Smooth muscle cell (in vitro differentiated cells): Measurements from ENCODE around the gene LHPP. TPM values are rescaled to one million over a fixed set of nuclear protein-coding genes. Genes with fewer than 3 reads are reported as not detected.

Experiments
- DNase-seq: peaks from one replicate; lab custom pipeline; 2025; ENCODE audit not compliant: unreplicated experiment; lab: John Stamatoyannopoulos, UW
- H2AFZ ChIP-seq: fragments of 200-600 bp; sonication (generic); 2 replicates; pipeline ENCODE4 v1.6.0; 2016; ENCODE audit warnings: antibody characterized with exemption, low read depth, mild to moderate bottlenecking
- H3F3A ChIP-seq: fragments of 200-600 bp; sonication (generic); 2 replicates; pipeline ENCODE4 v1.6.0; 2017; ENCODE audit warnings: antibody characterized with exemption, low read depth
- H3K27ac ChIP-seq: fragments of 200-600 bp; sonication (generic); 2 replicates; pipeline ENCODE4 v1.5.1; 2016; ENCODE audit warnings: low read depth, mild to moderate bottlenecking
- H3K27me3 ChIP-seq: fragments of 200-600 bp; sonication (generic); 2 replicates; pipeline ENCODE4 v1.6.1; 2016; ENCODE audit warnings: low read depth, mild to moderate bottlenecking
- H3K36me3 ChIP-seq: fragments of 200-600 bp; sonication (generic); 2 replicates; pipeline ENCODE4 v1.5.1; 2016; ENCODE audit warnings: low read depth
- H3K4me1 ChIP-seq: fragments of 200-600 bp; sonication (generic); 2 replicates; pipeline ENCODE4 v1.5.1; 2016; ENCODE audit warnings: low read depth
- H3K4me2 ChIP-seq: fragments of 200-600 bp; sonication (generic); 2 replicates; pipeline ENCODE4 v1.6.0; 2016; ENCODE audit warnings: mild to moderate bottlenecking
- H3K4me3 ChIP-seq: fragments of 200-600 bp; sonication (generic); 2 replicates; pipeline ENCODE4 v1.5.1; 2016; ENCODE audit warnings: mild to moderate bottlenecking
- H3K79me2 ChIP-seq: fragments of 200-600 bp; sonication (generic); 2 replicates; pipeline ENCODE4 v1.6.0; 2016; ENCODE audit warnings: low read depth, mild to moderate bottlenecking
- H3K9ac ChIP-seq: fragments of 200-600 bp; sonication (generic); 2 replicates; pipeline ENCODE4 v1.6.0; 2016; ENCODE audit warnings: low read depth
- H3K9me3 ChIP-seq: fragments of 200-600 bp; sonication (generic); replicated peaks from 2 replicates; pipeline ENCODE4 v1.5.1; 2016; ENCODE audit warnings: low read depth
- H4K20me1 ChIP-seq: fragments of 200-600 bp; sonication (generic); 2 replicates; pipeline ENCODE4 v1.6.0; 2016; ENCODE audit warnings: low read depth
- CTCF ChIP-seq: fragments of 200-600 bp; sonication (generic); IDR thresholded peaks from 2 replicates; pipeline ENCODE4 v1.5.1; 2017; ENCODE audit warnings: borderline replicate concordance, mild to moderate bottlenecking, antibody characterized with exemption; ENCODE audit not compliant: insufficient read depth, poor library complexity, severe bottlenecking
- WGBS: methylation state at CpG from one replicate; pipeline ENCODE4 v1.1.7; 2016; ENCODE audit warnings: low lambda C conversion rate; 5-methylcytosine and 5-hydroxymethylcytosine counted together
- polyA plus RNA-seq: library from polyadenylated mRNA; unstranded; fragments of >200 nt; fragmentation: Nextera tagmentation; extraction: Ambion mirVana; gene quantifications from 2 replicates; pipeline ENCODE4 v1.2.1, GENCODE V29; 2016
- total RNA-seq: library from RNA; depleted of rRNA; stranded (reverse); fragments of >200 nt; gene quantifications from 2 replicates; pipeline ENCODE4 v1.2.3, GENCODE V29; 2014

LHPP gene
- total and polyA plus RNA-seq, 2 experiments from 2014 or later, result 7.6 to 14.0 TPM

- Histone ChIP-seq H3K36me3 (no peaks in the 10 kb centered on the region), H3K27me3 (peaks cover 8% of the 10 kb centered on the region), H3K9me3 (no peaks in the 10 kb centered on the region), H3K4me1 (peaks cover 7% of the 10 kb centered on the region), H3K4me2 (no peak overlapping the region), H4K20me1 (no peaks in the 10 kb centered on the region), H2AFZ (no peak overlapping the region), H3K27ac (no peak overlapping the region), H3K9ac (no peak overlapping the region), H3F3A (no peaks in the 10 kb centered on the region), H3K79me2 (no peaks in the 10 kb centered on the region), H3K4me3 (no peak overlapping the region)
- WGBS, result 52% methylated on average over 27 of the region's 27 CpGs
- DNase-seq, result no peak
- TF ChIP-seq CTCF, result no peak
Measured at GRCh38 chr10:124565565-124566221, 104.1 kb downstream of the LHPP start.

DNA sequence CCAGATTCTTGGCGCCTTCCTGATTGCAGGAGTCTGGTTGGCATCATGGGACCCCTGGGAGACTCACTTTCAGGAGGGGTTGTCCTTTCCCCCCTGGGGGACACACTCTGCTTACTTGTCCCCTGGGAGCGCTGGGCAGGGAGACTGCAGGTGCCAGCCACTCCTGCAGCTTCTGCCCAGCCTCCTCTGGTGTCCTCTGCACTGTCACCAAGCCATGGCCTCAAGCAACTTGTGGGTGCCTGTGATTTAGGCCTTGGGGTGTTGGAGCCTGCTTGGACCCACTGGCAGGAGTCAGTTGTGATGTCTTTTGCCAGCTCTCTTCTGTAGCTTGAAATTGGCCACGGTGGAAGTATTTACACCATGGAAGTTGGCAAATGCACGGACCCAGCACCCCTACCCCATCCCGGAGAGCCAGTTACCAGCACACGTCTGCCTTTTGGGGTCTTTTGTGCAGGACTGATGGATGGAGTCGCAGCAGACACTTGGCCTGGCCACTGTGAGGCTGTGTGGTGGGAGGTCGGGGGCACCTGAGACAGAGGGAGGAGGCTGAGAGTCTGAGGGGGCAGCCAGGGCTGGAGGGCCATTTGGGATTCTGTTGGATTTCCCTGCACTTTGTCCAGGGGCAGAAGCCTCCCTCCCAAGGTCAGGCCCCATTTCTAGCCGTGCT, 104.7 kb downstream of the LHPP start:
- Histone ChIP-seq H3K9ac (no peak overlapping the region), H3K79me2 (no peaks in the 10 kb centered on the region), H3K4me1 (peaks cover 7% of the 10 kb centered on the region), H3K9me3 (no peaks in the 10 kb centered on the region), H3K4me3 (no peak overlapping the region), H3K36me3 (no peaks in the 10 kb centered on the region), H3F3A (no peaks in the 10 kb centered on the region), H2AFZ (no peak overlapping the region), H3K27me3 (peaks cover 8% of the 10 kb centered on the region), H3K27ac (no peak overlapping the region), H3K4me2 (no peak overlapping the region), H4K20me1 (no peaks in the 10 kb centered on the region)
- no peak for TF ChIP-seq CTCF
- 90% methylated on average over 9 of the region's 9 CpGs for WGBS
- no peak for DNase-seq

- Histone ChIP-seq H3K4me2 (no peak overlapping the region), H3K9me3 (no peaks in the 10 kb centered on the region), H3K79me2 (no peaks in the 10 kb centered on the region), H3K36me3 (no peaks in the 10 kb centered on the region), H3K27me3 (peaks cover 8% of the 10 kb centered on the region), H3F3A (no peaks in the 10 kb centered on the region), H2AFZ (no peak overlapping the region), H4K20me1 (no peaks in the 10 kb centered on the region), H3K4me1 (peaks cover 7% of the 10 kb centered on the region), H3K4me3 (no peak overlapping the region), H3K9ac (no peak overlapping the region), H3K27ac (no peak overlapping the region)
- TF ChIP-seq CTCF, result no peak
- DNase-seq, result no peak
- WGBS, result 94% methylated on average over 33 of the region's 33 CpGs
Measured at GRCh38 chr10:124566981-124567835, 105.6 kb downstream of the LHPP start.
